Measurements from ENCODE around the gene C2orf81.

GRCh38 chr2:74425523-74425922 lies 4.1 kb upstream of the C2orf81 start:
- TF ChIP-seq CTCF (IDR thresholded peaks at IDR 0.05; ENCODE audit: insufficient read depth, low read depth, low read length), result no peak
- TF ChIP-seq EZH2 (IDR thresholded peaks at IDR 0.05; ENCODE audit: insufficient read depth, low read length), result no peak
